GM23248 (cell line): ENCODE data around the gene EVC.

Experiments used
- EZH2 ChIP-seq: fragments of 200-600 bp; sonication (generic); IDR thresholded peaks from 2 replicates; pipeline ENCODE4 v1.6.1; 2018; ENCODE audit warnings: antibody characterized with exemption, mild to moderate bottlenecking; ENCODE audit not compliant: insufficient read depth, poor library complexity, severe bottlenecking
- EZH2phosphoT487 ChIP-seq: fragments of 200-600 bp; sonication (generic); IDR thresholded peaks from 2 replicates; pipeline ENCODE4 v1.6.1; 2018; ENCODE audit warnings: antibody characterized with exemption, moderate library complexity, mild to moderate bottlenecking, low read depth; ENCODE audit not compliant: insufficient read depth

- TF ChIP-seq EZH2 (no peak), EZH2phosphoT487 (no peak)
These were observed 87.5 kb downstream of the EVC start for GRCh38 chr4:5798462-5798861.
